ENCODE data around the gene PKD1L1. TPM values are rescaled to one million over a fixed set of nuclear protein-coding genes. Genes with fewer than 3 reads are reported as not detected.
A peak's percentile ranks its signal among the peaks of the same experiment; 100 is the strongest.
"Not testable (repeated sequence)": the region's sequence is repeated elsewhere in the genome, so short reads cannot be mapped to it uniquely, and the experiment has no call there.

Gene PKD1L1
- total RNA-seq, 6 donors from 2014 or later: 0.46 to 4.8 (median 0.75) TPM

- ATAC-seq (ENCODE audit: low FRiP score in 2 of 2): peak in 1 of 2 donors; percentile 38
- H3K27ac ChIP-seq: peak overlapping the region; percentile 53 to 72 (median 69)
- DNase-seq: no peak
Observed at GRCh38 chr7:47758546-47758945, 189.7 kb downstream of the PKD1L1 start.

GRCh38 chr7:47757921-47758411, 190.3 kb downstream of the PKD1L1 start:
- peak overlapping the region; percentile 53 to 73 (median 69) for H3K27ac ChIP-seq
- DNase-seq: peak; percentile 53 to 87

More at GRCh38 chr7:47758546-47758945, 189.7 kb downstream of the PKD1L1 start:
- no peak overlapping the region for H3K4me3 ChIP-seq
- no peaks in the 10 kb centered on the region for H3K9me3 ChIP-seq
- H3K27me3 ChIP-seq: no peaks in the 10 kb centered on the region
- TF ChIP-seq POLR2A (IDR thresholded peaks at IDR 0.05): no peak
- TF ChIP-seq EP300 (IDR thresholded peaks at IDR 0.05): no peak
- TF ChIP-seq, protein P1, sequence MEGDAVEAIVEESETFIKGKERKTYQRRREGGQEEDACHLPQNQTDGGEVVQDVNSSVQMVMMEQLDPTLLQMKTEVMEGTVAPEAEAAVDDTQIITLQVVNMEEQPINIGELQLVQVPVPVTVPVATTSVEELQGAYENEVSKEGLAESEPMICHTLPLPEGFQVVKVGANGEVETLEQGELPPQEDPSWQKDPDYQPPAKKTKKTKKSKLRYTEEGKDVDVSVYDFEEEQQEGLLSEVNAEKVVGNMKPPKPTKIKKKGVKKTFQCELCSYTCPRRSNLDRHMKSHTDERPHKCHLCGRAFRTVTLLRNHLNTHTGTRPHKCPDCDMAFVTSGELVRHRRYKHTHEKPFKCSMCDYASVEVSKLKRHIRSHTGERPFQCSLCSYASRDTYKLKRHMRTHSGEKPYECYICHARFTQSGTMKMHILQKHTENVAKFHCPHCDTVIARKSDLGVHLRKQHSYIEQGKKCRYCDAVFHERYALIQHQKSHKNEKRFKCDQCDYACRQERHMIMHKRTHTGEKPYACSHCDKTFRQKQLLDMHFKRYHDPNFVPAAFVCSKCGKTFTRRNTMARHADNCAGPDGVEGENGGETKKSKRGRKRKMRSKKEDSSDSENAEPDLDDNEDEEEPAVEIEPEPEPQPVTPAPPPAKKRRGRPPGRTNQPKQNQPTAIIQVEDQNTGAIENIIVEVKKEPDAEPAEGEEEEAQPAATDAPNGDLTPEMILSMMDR (IDR thresholded peaks at IDR 0.05): no peak
- TF ChIP-seq POLR2AphosphoS5 (IDR thresholded peaks at IDR 0.05): no peak
- 76 to 79% methylated on average over 2 of the region's 2 CpGs for WGBS, 2 donors
- peaks cover 0 to 3% (median 0%) of the 10 kb centered on the region in 4 donors for H3K4me1 ChIP-seq
- H3K36me3 ChIP-seq: no peaks in the 10 kb centered on the region

DNA sequence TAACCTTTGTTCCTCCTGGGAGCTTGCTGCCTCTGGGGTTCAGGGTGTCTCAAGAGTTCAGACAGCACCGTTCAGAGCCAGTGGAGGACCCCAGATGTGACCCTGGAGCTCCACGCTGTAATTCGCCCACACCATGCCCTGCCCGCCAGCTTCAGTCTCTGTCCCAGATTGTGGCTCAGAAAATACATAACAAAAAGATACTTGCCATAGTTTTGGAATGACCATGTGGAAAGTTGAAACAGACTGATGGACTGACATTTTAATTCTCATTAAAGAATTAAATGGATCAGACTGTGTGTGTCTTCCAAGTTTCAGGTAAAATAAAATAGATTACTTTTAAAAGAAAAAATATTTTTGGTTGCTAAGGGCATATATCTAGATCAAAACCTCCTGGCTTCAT, 191.6 kb downstream of the PKD1L1 start:
- Histone ChIP-seq H3K9me3 (no peaks in the 10 kb centered on the region), H3K4me3 (no peak overlapping the region), H3K27me3 (no peaks in the 10 kb centered on the region), H3K36me3 (no peaks in the 10 kb centered on the region), H3K4me1 (peaks cover 0 to 3% (median 0%) of the 10 kb centered on the region in 4 donors), H3K27ac (no peak overlapping the region)
- 92 to 96% methylated on average over 4 of the region's 4 CpGs for WGBS, 2 donors
- no peak for ATAC-seq (ENCODE audit: low FRiP score in 2 of 2)
- TF ChIP-seq, protein P1 (IDR thresholded peaks at IDR 0.05): no peak
- TF ChIP-seq POLR2AphosphoS5 (IDR thresholded peaks at IDR 0.05): no peak
- TF ChIP-seq EP300 (IDR thresholded peaks at IDR 0.05): no peak
- TF ChIP-seq POLR2A (IDR thresholded peaks at IDR 0.05): no peak
- DNase-seq: no peak

More at GRCh38 chr7:47757921-47758411, 190.3 kb downstream of the PKD1L1 start:
- peak; percentile 69 to 91 for ATAC-seq (ENCODE audit: low FRiP score in 2 of 2)
- Histone ChIP-seq H3K9me3 (no peaks in the 10 kb centered on the region), H3K27me3 (no peaks in the 10 kb centered on the region), H3K4me1 (peaks cover 0 to 3% (median 0%) of the 10 kb centered on the region in 4 donors), H3K36me3 (no peaks in the 10 kb centered on the region), H3K4me3 (no peak overlapping the region)
- 69 to 72% methylated on average over 10 of the region's 10 CpGs for WGBS, 2 donors
- TF ChIP-seq POLR2A (IDR thresholded peaks at IDR 0.05) (no peak), POLR2AphosphoS5 (IDR thresholded peaks at IDR 0.05) (peak; percentile 75 to 90), EP300 (IDR thresholded peaks at IDR 0.05) (peak in 2 of 4 donors; percentile 91 to 93)
- TF ChIP-seq, protein P1 (IDR thresholded peaks at IDR 0.05): no peak

DNA sequence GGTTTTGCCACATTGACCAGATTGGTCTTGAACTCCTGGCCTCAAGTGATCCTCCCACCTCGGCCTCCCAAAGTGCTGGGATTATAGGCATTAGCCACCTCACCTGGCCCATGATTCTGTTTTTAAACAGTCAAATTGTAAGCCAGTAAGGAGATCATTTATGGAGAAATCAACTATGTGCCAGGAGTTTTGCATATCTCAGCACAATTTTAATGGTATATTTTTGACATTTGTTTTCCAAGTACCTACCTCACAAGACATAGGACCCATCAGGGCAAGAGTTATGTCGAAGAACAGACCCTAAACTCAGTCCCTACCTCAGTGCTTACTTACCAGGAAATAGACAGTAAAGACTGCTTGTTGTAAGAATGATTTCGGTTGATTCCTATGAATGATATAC, 193.0 kb downstream of the PKD1L1 start:
- TF ChIP-seq POLR2AphosphoS5 (IDR thresholded peaks at IDR 0.05) (no peak), EP300 (IDR thresholded peaks at IDR 0.05) (no peak), POLR2A (IDR thresholded peaks at IDR 0.05) (no peak)
- TF ChIP-seq, protein P1 (IDR thresholded peaks at IDR 0.05): no peak
- H3K9me3 ChIP-seq: no peaks in the 10 kb centered on the region
- ATAC-seq (ENCODE audit: low FRiP score in 2 of 2): no peak
- no peak overlapping the region for H3K27ac ChIP-seq
- H3K4me1 ChIP-seq: peaks cover 0 to 3% (median 0%) of the 10 kb centered on the region in 4 donors
- DNase-seq: no peak
- 56 to 60% methylated on average over 3 of the region's 3 CpGs for WGBS, 2 donors
- H3K36me3 ChIP-seq: no peaks in the 10 kb centered on the region
- H3K4me3 ChIP-seq: no peak overlapping the region
- H3K27me3 ChIP-seq: no peaks in the 10 kb centered on the region

GRCh38 chr7:47751724-47752123, 196.5 kb downstream of the PKD1L1 start:
- ATAC-seq (ENCODE audit: low FRiP score in 2 of 2); H3K9me3 ChIP-seq; H3K4me3 ChIP-seq; H3K4me1 ChIP-seq; H3K27ac ChIP-seq; H3K36me3 ChIP-seq; H3K27me3 ChIP-seq; DNase-seq: not testable (repeated sequence)
- WGBS, 2 donors: 72 to 74% methylated on average over 5 of the region's 5 CpGs
